Measurements from ENCODE around the gene PIPOX.

The PIPOX gene

GRCh38 chr17:29100296-29100695 is 57.4 kb downstream of the PIPOX start:
- H3K79me2 ChIP-seq (ENCODE audit: insufficient read depth, low read length): no peaks in the 10 kb centered on the region
- no peak overlapping the region for H3K4me3 ChIP-seq (ENCODE audit: low read depth, low read length, poor library complexity, severe bottlenecking)
- no peaks in the 10 kb centered on the region for H3K9me3 ChIP-seq (ENCODE audit: low read length)
- no peak overlapping the region for H3K27ac ChIP-seq (ENCODE audit: low read depth, low read length, poor library complexity, severe bottlenecking)
- no peak overlapping the region for H2AFZ ChIP-seq (ENCODE audit: low read length)
- H3F3A ChIP-seq (ENCODE audit: insufficient read depth, low read length): no peaks in the 10 kb centered on the region
- H3K4me1 ChIP-seq (ENCODE audit: insufficient read depth, low read length, severe bottlenecking): no peaks in the 10 kb centered on the region
- H3K27me3 ChIP-seq (ENCODE audit: insufficient read depth, low read length): no peaks in the 10 kb centered on the region
- TF ChIP-seq EZH2 (IDR thresholded peaks at IDR 0.05; ENCODE audit: borderline replicate concordance, low read length): no peak
- TF ChIP-seq, protein P1, sequence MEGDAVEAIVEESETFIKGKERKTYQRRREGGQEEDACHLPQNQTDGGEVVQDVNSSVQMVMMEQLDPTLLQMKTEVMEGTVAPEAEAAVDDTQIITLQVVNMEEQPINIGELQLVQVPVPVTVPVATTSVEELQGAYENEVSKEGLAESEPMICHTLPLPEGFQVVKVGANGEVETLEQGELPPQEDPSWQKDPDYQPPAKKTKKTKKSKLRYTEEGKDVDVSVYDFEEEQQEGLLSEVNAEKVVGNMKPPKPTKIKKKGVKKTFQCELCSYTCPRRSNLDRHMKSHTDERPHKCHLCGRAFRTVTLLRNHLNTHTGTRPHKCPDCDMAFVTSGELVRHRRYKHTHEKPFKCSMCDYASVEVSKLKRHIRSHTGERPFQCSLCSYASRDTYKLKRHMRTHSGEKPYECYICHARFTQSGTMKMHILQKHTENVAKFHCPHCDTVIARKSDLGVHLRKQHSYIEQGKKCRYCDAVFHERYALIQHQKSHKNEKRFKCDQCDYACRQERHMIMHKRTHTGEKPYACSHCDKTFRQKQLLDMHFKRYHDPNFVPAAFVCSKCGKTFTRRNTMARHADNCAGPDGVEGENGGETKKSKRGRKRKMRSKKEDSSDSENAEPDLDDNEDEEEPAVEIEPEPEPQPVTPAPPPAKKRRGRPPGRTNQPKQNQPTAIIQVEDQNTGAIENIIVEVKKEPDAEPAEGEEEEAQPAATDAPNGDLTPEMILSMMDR (IDR thresholded peaks at IDR 0.05; ENCODE audit: low read length): no peak
- peaks cover 55% of the 10 kb centered on the region; the same call in 1 of the 2 replicates for H3K36me3 ChIP-seq (ENCODE audit: insufficient read depth, low read length)
- H3K9me2 ChIP-seq (ENCODE audit: low read depth, low read length): no peaks in the 10 kb centered on the region
- H3K4me2 ChIP-seq (ENCODE audit: low read length): no peak overlapping the region
- no peaks in the 10 kb centered on the region for H4K20me1 ChIP-seq (ENCODE audit: insufficient read depth, low read length)
- no peak overlapping the region for H3K9ac ChIP-seq (ENCODE audit: low read length)

DNA sequence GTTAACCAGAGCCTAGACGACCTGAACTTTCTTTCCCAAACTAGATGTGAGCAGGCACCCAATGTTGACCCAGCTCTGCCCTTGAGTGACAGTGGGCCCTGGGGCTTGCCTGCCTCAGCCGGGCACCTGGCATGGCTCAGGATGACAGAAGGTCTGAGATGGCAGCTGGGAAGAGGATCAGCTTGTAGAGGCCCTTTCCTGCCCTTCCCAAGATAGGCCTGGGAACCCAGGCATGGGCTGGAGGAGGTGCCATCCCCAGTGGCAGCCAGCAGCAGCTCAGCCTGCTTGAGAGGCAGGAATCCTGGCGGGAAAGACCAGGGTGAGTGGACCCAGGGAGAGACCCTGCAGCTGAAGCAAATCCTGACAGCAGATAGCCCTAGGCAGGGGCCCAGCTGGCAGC is 59.1 kb downstream of the PIPOX start:
- H3K9me3 ChIP-seq (ENCODE audit: low read length): no peaks in the 10 kb centered on the region
- no peaks in the 10 kb centered on the region for H3K79me2 ChIP-seq (ENCODE audit: insufficient read depth, low read length)
- TF ChIP-seq EZH2 (IDR thresholded peaks at IDR 0.05; ENCODE audit: borderline replicate concordance, low read length): no peak
- TF ChIP-seq, protein P1 (IDR thresholded peaks at IDR 0.05; ENCODE audit: low read length): no peak
- H3K4me3 ChIP-seq (ENCODE audit: low read depth, low read length, poor library complexity, severe bottlenecking): no peak overlapping the region
- H3F3A ChIP-seq (ENCODE audit: insufficient read depth, low read length): no peaks in the 10 kb centered on the region
- no peak overlapping the region for H3K27ac ChIP-seq (ENCODE audit: low read depth, low read length, poor library complexity, severe bottlenecking)
- no peak overlapping the region for H3K9ac ChIP-seq (ENCODE audit: low read length)
- H4K20me1 ChIP-seq (ENCODE audit: insufficient read depth, low read length): no peaks in the 10 kb centered on the region
- no peaks in the 10 kb centered on the region for H3K27me3 ChIP-seq (ENCODE audit: insufficient read depth, low read length)
- no peaks in the 10 kb centered on the region for H3K9me2 ChIP-seq (ENCODE audit: low read depth, low read length)
- H3K36me3 ChIP-seq (ENCODE audit: insufficient read depth, low read length): peaks cover 41% of the 10 kb centered on the region; the same call in 1 of the 2 replicates
- no peaks in the 10 kb centered on the region for H3K4me1 ChIP-seq (ENCODE audit: insufficient read depth, low read length, severe bottlenecking)
- H2AFZ ChIP-seq (ENCODE audit: low read length): no peak overlapping the region
- H3K4me2 ChIP-seq (ENCODE audit: low read length): no peak overlapping the region

DNA sequence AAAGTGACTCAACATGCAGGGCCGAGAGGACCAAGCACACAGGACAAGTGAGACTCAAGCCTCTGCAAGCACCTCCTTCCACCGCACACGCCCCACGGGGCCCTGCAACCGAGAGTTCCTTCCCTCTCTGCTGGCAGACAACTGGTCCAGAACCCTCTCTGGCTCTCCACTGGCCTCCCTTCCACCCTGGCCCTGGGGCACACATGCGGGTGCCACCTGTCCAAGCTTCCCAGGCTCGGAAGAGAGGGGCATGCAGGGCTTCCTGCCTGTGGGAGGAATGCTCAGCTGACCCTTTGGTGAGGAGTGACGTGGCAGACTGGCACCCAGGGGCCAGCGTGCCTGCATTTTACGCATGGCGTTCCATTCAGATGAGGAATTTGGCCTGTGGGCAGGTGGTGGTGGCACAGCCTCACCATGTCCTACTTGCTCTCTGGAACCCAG is 59.8 kb downstream of the PIPOX start:
- H3K9ac ChIP-seq (ENCODE audit: low read length): no peak overlapping the region
- TF ChIP-seq, protein P1 (IDR thresholded peaks at IDR 0.05; ENCODE audit: low read length): no peak
- no peak for TF ChIP-seq EZH2 (IDR thresholded peaks at IDR 0.05; ENCODE audit: borderline replicate concordance, low read length)
- H3K9me2 ChIP-seq (ENCODE audit: low read depth, low read length): no peaks in the 10 kb centered on the region
- H4K20me1 ChIP-seq (ENCODE audit: insufficient read depth, low read length): no peaks in the 10 kb centered on the region
- no peaks in the 10 kb centered on the region for H3F3A ChIP-seq (ENCODE audit: insufficient read depth, low read length)
- H3K27ac ChIP-seq (ENCODE audit: low read depth, low read length, poor library complexity, severe bottlenecking): no peak overlapping the region
- no peak overlapping the region for H3K4me2 ChIP-seq (ENCODE audit: low read length)
- no peak overlapping the region for H3K4me3 ChIP-seq (ENCODE audit: low read depth, low read length, poor library complexity, severe bottlenecking)
- no peaks in the 10 kb centered on the region for H3K9me3 ChIP-seq (ENCODE audit: low read length)
- H2AFZ ChIP-seq (ENCODE audit: low read length): no peak overlapping the region
- H3K27me3 ChIP-seq (ENCODE audit: insufficient read depth, low read length): no peaks in the 10 kb centered on the region
- H3K36me3 ChIP-seq (ENCODE audit: insufficient read depth, low read length): peaks cover 34% of the 10 kb centered on the region; the same call in 1 of the 2 replicates
- no peaks in the 10 kb centered on the region for H3K79me2 ChIP-seq (ENCODE audit: insufficient read depth, low read length)
- H3K4me1 ChIP-seq (ENCODE audit: insufficient read depth, low read length, severe bottlenecking): no peaks in the 10 kb centered on the region
